Mucosa of descending colon (tissue), 3 donors: ENCODE data around the gene CYTH1. TPM values are rescaled to one million over a fixed set of nuclear protein-coding genes. Genes with fewer than 3 reads are reported as not detected.

Source experiments
- ATAC-seq: fragments of 200-7000 bp; cut with Tn5 transposase; one replicate; pipeline ENCODE4 v1.9.1; 2020; ENCODE audit warnings: mild to moderate bottlenecking, moderate library complexity
- DNase-seq, 3 donors: peaks; one replicate each; pipeline ENCODE4 v3.0.0-alpha.2; 2020
- H3K36me3 ChIP-seq: fragments of 200-600 bp; one replicate; pipeline ENCODE4 v1.8.0; 2021; ENCODE audit warnings: low read depth, mild to moderate bottlenecking
- H3K4me1 ChIP-seq: fragments of 200-600 bp; one replicate; pipeline ENCODE4 v1.8.0; 2021; ENCODE audit warnings: low read depth, mild to moderate bottlenecking
- H3K4me3 ChIP-seq: fragments of 200-600 bp; one replicate; pipeline ENCODE4 v1.8.0; 2021; ENCODE audit warnings: mild to moderate bottlenecking
- H3K9me3 ChIP-seq: fragments of 200-600 bp; one replicate; pipeline ENCODE4 v1.8.0; 2021; ENCODE audit warnings: mild to moderate bottlenecking
- intact Hi-C, 2 donors: fragments of 100-400 bp; cut with DNase I in 1 of 2; cut with micrococcal nuclease in 1 of 2; formaldehyde crosslinking; loops; one replicate each; pipeline versions ENCODE4 v1.11.0 to v1.11.1; 2022; cut with DNase I, micrococcal nuclease
- total RNA-seq, 3 donors: library from RNA; stranded (reverse); fragmentation: NEBNext Ultra II Directional in 2 of 3; extraction: Animal tissue kit (Norgen Biotek cat#: 25700) in 2 of 3; gene quantifications; one replicate each; pipeline versions ENCODE4 v1.2.1 to v1.2.4, GENCODE V29; 2021 to 2023
- TF ChIP-seq, protein P1 (sequence below): fragments of 200-600 bp; IDR thresholded peaks from one replicate; pipeline ENCODE4 v1.8.0; 2022; ENCODE audit warnings: antibody characterized with exemption, mild to moderate bottlenecking
- donor health status: DM: no; HTN: no; CAD: no; lungs with moderate emphysema.
- donor health status: DM: no; HTN: no; CAD: no.
- donor health status: DM: no; HTN: yes; CAD: no.

Gene CYTH1
- total RNA-seq, 3 donors from 2014 or later = 60.3 to 99.4 (median 91.6) TPM

DNA sequence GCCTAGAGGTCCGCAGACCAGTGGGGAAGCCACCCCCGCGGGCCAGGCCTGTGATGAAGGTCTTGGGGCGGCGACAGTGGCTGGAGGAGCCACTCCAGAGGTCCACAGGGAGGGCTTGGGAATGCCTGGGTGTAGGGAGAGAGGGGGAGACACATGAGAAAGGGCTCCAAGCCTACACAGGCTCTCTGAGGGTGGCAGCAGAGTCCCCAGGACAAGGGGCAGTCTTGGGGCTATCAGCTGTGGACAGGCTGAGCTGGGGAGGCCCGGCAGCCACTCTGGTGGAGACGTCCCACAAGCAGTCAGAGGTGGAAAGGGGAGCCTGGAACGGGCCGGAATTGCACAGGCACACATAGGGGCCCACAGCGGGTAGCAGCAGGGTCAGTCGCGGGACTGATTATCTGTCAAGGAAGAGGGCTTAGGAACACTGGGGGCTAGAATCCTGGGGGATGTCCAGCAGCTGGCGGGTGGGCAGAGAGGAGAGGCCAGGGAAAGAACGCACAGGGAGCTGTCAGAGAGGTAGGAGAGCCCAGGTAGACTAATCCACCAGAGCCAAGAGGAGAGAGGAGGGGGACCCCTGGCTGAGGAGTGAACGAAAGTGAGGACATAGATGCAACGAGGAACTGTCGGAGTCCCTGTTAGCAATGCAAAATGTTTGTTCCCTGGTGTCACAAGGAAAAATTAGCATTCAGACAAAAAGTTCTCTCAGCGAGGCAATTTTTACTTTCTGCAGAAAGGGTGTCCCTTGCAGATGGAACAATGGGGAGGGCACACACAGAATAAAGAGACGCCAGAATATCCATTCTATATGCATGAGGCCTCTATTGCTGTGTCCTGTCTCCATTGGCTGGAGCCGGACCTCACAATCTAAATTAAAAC is 111.0 kb downstream of the CYTH1 start:
- Histone ChIP-seq H3K36me3 (no peaks in the 10 kb centered on the region), H3K4me1 (peaks cover 4% of the 10 kb centered on the region), H3K9me3 (no peaks in the 10 kb centered on the region), H3K4me3 (no peak overlapping the region)
- ATAC-seq (no peak), DNase-seq (no peak)
- intact Hi-C loops = no loop called here
- TF ChIP-seq, protein P1, sequence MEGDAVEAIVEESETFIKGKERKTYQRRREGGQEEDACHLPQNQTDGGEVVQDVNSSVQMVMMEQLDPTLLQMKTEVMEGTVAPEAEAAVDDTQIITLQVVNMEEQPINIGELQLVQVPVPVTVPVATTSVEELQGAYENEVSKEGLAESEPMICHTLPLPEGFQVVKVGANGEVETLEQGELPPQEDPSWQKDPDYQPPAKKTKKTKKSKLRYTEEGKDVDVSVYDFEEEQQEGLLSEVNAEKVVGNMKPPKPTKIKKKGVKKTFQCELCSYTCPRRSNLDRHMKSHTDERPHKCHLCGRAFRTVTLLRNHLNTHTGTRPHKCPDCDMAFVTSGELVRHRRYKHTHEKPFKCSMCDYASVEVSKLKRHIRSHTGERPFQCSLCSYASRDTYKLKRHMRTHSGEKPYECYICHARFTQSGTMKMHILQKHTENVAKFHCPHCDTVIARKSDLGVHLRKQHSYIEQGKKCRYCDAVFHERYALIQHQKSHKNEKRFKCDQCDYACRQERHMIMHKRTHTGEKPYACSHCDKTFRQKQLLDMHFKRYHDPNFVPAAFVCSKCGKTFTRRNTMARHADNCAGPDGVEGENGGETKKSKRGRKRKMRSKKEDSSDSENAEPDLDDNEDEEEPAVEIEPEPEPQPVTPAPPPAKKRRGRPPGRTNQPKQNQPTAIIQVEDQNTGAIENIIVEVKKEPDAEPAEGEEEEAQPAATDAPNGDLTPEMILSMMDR = no peak

DNA sequence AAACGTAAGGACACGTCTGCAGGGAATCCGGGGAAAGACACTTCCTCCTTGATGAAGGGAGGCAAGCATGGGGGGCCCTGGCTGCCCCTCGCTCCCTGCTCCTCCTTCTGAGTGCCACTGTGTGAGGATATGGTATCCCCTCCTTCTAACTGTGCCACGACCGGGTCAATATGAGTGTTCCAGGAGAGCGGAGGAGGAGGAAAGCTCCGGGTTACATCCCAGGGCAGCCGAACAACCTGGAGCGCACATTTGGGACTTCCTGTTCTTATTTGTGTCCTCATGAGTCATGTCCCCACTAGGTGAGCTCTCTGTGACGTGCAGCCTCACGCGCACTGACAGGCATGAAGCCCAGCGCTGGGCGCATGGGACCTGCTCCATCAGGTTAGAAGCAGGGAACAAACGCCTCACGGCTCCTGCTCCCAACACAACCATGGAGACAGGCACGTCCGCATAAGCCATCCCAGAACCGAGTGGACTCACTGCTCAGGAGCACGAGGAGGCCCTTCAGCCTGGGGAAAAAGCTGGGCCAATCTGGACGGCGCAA is 112.0 kb downstream of the CYTH1 start:
- Histone ChIP-seq H3K4me1 (peaks cover 8% of the 10 kb centered on the region), H3K36me3 (no peaks in the 10 kb centered on the region), H3K9me3 (no peaks in the 10 kb centered on the region), H3K4me3 (no peak overlapping the region)
- TF ChIP-seq, protein P1 = no peak
- ATAC-seq (no peak), DNase-seq (no peak)
- intact Hi-C loops = no loop called here

DNA sequence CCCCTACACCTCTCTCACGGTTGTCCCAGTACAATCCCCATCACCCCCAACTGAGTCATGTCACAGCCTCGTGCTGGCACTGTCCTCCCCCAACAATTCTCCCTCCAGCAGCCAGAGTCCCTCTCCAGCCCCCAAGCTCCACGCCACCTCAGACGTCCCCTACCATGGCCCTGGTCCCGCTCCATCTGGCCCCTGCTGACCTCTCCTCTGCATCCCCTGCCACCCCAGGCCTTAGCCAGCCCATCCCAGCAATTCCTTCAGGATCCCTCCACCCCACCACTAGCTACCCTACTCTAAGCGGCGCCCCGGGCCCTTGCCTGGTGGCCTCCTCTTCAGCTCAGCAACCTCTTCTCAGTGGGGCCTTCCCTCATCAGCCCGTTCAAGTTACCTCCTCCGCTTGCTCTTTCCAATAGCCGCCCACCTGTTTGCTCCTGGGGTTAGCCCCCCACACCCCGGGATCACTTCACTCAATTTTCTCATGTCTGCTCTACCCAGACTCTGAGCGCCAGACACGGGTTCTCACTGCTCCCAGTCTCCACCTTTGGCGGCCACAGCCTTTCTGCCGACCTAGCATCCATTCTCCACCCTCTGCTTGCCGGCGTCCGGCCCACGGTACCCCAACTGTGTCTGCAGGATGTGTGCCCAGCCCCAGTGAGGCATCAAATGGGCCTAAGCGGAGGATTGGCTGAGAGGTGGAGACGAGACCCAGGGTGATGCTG is 112.7 kb downstream of the CYTH1 start:
- intact Hi-C loops = no loop called here
- Histone ChIP-seq H3K4me3 (no peak overlapping the region), H3K36me3 (no peaks in the 10 kb centered on the region), H3K9me3 (no peaks in the 10 kb centered on the region), H3K4me1 (peaks cover 8% of the 10 kb centered on the region)
- TF ChIP-seq, protein P1 = no peak
- DNase-seq (no peak), ATAC-seq (no peak)

GRCh38 chr17:78668847-78669246 is 113.2 kb downstream of the CYTH1 start:
- intact Hi-C loops = no loop called here
- no peak for ATAC-seq
- TF ChIP-seq, protein P1 = no peak

DNA sequence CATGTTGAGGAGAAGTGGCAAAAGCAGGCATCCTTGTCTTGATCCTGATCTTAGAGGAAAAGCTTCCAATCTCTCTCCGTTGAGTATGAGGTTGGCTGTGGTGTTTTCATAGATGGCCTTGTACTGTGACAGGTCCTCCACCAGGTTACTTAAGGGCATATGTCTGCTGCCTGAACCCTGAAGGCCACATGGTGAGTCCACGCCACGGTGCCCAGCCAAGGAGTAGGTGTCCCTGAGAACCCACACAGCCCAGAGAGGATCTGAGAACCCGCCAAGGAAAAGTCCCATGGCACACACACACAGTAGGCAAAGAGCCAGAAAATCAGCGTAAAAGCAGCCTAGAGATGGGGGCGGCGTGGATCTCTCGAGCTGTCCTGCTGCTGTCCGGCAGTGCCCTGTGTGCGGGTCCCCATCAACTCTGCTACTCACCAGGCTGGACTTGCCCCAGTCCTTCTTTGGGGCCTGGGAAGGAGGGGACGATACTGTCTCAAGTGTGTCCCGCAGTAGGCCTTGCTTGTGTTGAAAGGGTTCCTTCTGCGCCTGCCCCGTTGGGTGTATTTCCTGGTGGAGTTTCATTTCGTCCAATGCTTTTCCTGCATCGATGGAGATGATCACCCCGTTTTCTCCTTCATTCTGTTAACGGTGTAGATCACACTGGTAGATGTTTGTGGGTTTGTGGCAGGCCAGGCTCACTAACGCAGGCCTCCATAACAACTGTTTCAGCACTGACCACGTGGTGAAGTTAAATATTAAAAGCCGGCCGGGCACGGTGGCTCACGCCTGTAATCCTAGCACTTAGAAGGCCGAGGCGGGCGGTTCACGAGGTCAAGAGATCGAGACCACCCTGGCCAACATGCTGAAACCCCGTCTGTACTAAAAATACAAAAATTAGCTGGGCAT is 114.1 kb downstream of the CYTH1 start:
- no peaks in the 10 kb centered on the region for H3K9me3 ChIP-seq
- peaks cover 8% of the 10 kb centered on the region for H3K4me1 ChIP-seq
- H3K36me3 ChIP-seq = no peaks in the 10 kb centered on the region
- TF ChIP-seq, protein P1 = no peak
- no peak overlapping the region for H3K4me3 ChIP-seq
- intact Hi-C loops = no loop called here
- ATAC-seq (no peak), DNase-seq (no peak)

More at GRCh38 chr17:78668847-78669246, 113.2 kb downstream of the CYTH1 start:
- H3K36me3 ChIP-seq = no peaks in the 10 kb centered on the region
- no peak overlapping the region for H3K4me3 ChIP-seq
- peaks cover 8% of the 10 kb centered on the region for H3K4me1 ChIP-seq
- H3K9me3 ChIP-seq = no peaks in the 10 kb centered on the region
- DNase-seq = no peak
